ENCODE results near the gene IQCM.

GRCh38 chr4:149349541-149349940 is 466.1 kb downstream of the IQCM start:
- no peak for TF ChIP-seq CTCF (conservative IDR thresholded peaks at IDR 0.05; ENCODE audit: low read length)
- no peak for TF ChIP-seq EZH2phosphoT487 (IDR thresholded peaks at IDR 0.05; ENCODE audit: borderline replicate concordance, low read depth, low read length)
